HepG2 (cell line): ENCODE data around the gene RTEL1. TPM values are rescaled to one million over a fixed set of nuclear protein-coding genes. Genes with fewer than 3 reads are reported as not detected.

Experiments used
- AKAP8 ChIP-seq: sonication (generic); formaldehyde crosslinking; IDR thresholded peaks from 2 replicates; pipeline ENCODE4 v1.5.1; 2020; ENCODE audit warnings: mild to moderate bottlenecking, missing genetic modification reagents
- CBX2 ChIP-seq, 2 experiments: fragments of 200-600 bp in 1 of 2; sonication (generic); formaldehyde crosslinking in 1 of 2; IDR thresholded peaks; 2 replicates each; pipeline versions ENCODE4 v1.7.0 to v1.8.1; 2018 to 2022; ENCODE audit warnings: low read depth in 2 of 2, low read length in 1 of 2, mild to moderate bottlenecking in 1 of 2, missing genetic modification reagents in 1 of 2
- EZH2 ChIP-seq: conservative IDR thresholded peaks from 2 replicates; pipeline ENCODE4 v1.6.1; 2012; ENCODE audit warnings: mild to moderate bottlenecking, low read depth, low read length, moderate library complexity
- HDAC6 ChIP-seq: fragments of 200-600 bp; sonication (generic); IDR thresholded peaks from 2 replicates; pipeline ENCODE4 v1.7.0; 2017; ENCODE audit warnings: mild to moderate bottlenecking, antibody characterized with exemption, low read length, low read depth
- HINFP ChIP-seq: sonication (generic); formaldehyde crosslinking; IDR thresholded peaks from 2 replicates; pipeline ENCODE4 v1.4.0; 2020; ENCODE audit warnings: low read depth, mild to moderate bottlenecking, missing genetic modification reagents
- KLF16 ChIP-seq, 2 experiments: sonication (generic) in 1 of 2; formaldehyde crosslinking in 1 of 2; IDR thresholded peaks; 2 replicates each; pipeline versions ENCODE4 v1.6.1 to v1.8.0; 2016 to 2023; ENCODE audit warnings: missing genetic modification reagents in 2 of 2, missing compliant biosample characterization in 1 of 2
- MTERF4 ChIP-seq: sonication (generic); formaldehyde crosslinking; IDR thresholded peaks from 2 replicates; pipeline ENCODE4 v1.8.0; 2023; ENCODE audit warnings: mild to moderate bottlenecking, missing genetic modification reagents
- MYNN ChIP-seq: sonication (generic); formaldehyde crosslinking; IDR thresholded peaks from 2 replicates; pipeline ENCODE4 v1.4.0; 2020; ENCODE audit warnings: mild to moderate bottlenecking, low read depth, missing genetic modification reagents
- NAIF1 ChIP-seq: sonication (generic); formaldehyde crosslinking; IDR thresholded peaks from 2 replicates; pipeline ENCODE4 v1.5.0; 2020; ENCODE audit warnings: mild to moderate bottlenecking, missing genetic modification reagents, borderline replicate concordance
- NCOA5 ChIP-seq: sonication (generic); formaldehyde crosslinking; IDR thresholded peaks from 2 replicates; pipeline ENCODE4 v1.4.0; 2020; ENCODE audit warnings: missing genetic modification reagents
- ONECUT2 ChIP-seq: sonication (generic); formaldehyde crosslinking; IDR thresholded peaks from 2 replicates; pipeline ENCODE4 v1.4.0; 2020; ENCODE audit warnings: missing genetic modification reagents
- PATZ1 ChIP-seq: sonication (generic); formaldehyde crosslinking; IDR thresholded peaks from 2 replicates; pipeline ENCODE4 v1.4.0; 2020; ENCODE audit warnings: missing genetic modification reagents
- PITX1 ChIP-seq: sonication (generic); formaldehyde crosslinking; IDR thresholded peaks from 2 replicates; pipeline ENCODE4 v1.5.1; 2020; ENCODE audit warnings: mild to moderate bottlenecking, missing genetic modification reagents
- PLRG1 ChIP-seq: fragments of 450-650 bp; conservative IDR thresholded peaks from 2 replicates; pipeline ENCODE4 v1.6.1; 2016
- PLSCR1 ChIP-seq: sonication (generic); formaldehyde crosslinking; IDR thresholded peaks from 2 replicates; pipeline ENCODE4 v1.5.0; 2020; ENCODE audit warnings: missing genetic modification reagents, mild to moderate bottlenecking, borderline replicate concordance
- RAD51 ChIP-seq: fragments of 450-650 bp; IDR thresholded peaks from 2 replicates; pipeline ENCODE4 v1.6.1; 2016; ENCODE audit warnings: borderline replicate concordance
- SALL2 ChIP-seq: sonication (generic); formaldehyde crosslinking; IDR thresholded peaks from 2 replicates; pipeline ENCODE4 v1.8.1; 2023; ENCODE audit warnings: mild to moderate bottlenecking, missing genetic modification reagents, inconsistent platforms
- SMYD3 ChIP-seq: sonication (generic); formaldehyde crosslinking; IDR thresholded peaks from 2 replicates; pipeline ENCODE4 v1.8.1; 2023; ENCODE audit warnings: mild to moderate bottlenecking, missing genetic modification reagents
- ZBTB14 ChIP-seq: sonication (generic); formaldehyde crosslinking; IDR thresholded peaks from 2 replicates; pipeline ENCODE4 v1.4.0; 2020; ENCODE audit warnings: missing genetic modification reagents
- ZFP36L2 ChIP-seq: sonication (generic); formaldehyde crosslinking; IDR thresholded peaks from 2 replicates; pipeline ENCODE4 v1.4.0; 2020; ENCODE audit warnings: missing genetic modification reagents
- ZNF558 ChIP-seq: sonication (generic); formaldehyde crosslinking; IDR thresholded peaks from 2 replicates; pipeline ENCODE4 v1.9.0; 2022; ENCODE audit warnings: mild to moderate bottlenecking, missing genetic modification reagents, borderline replicate concordance
- ZNF720 ChIP-seq: sonication (generic); formaldehyde crosslinking; IDR thresholded peaks from 2 replicates; pipeline ENCODE4 v1.4.0; 2020; ENCODE audit warnings: missing genetic modification reagents
- ZNF740 ChIP-seq: sonication (generic); formaldehyde crosslinking; IDR thresholded peaks from 2 replicates; pipeline ENCODE4 v1.4.0; 2020; ENCODE audit warnings: missing genetic modification reagents
- polyA plus RNA-seq, 8 experiments: library from polyadenylated mRNA; depleted of rRNA in 3 of 8; stranded (reverse) in 7 of 8; unstranded in 1 of 8; fragments of >200 nt; fragmentation: Illumina TruSeq in 4 of 8; extraction: Trizol in 4 of 8; gene quantifications; 2 replicates each; pipeline versions ENCODE4 v1.2.1 to v1.2.3, GENCODE V29; 2011 to 2016; ENCODE audit warnings: low read depth in 4 of 8, missing spikeins in 1 of 8, mixed read lengths in 1 of 8; ENCODE audit not compliant: insufficient read depth in 1 of 8
- total RNA-seq, 5 experiments: library from RNA; depleted of rRNA; stranded (reverse); fragments of >200 nt; fragmentation: Illumina TruSeq; extraction: Trizol; gene quantifications; 2 replicates each; pipeline ENCODE4 v1.2.3, GENCODE V29; 2016; ENCODE audit warnings: low read depth in 1 of 5

Gene RTEL1
- total and polyA plus RNA-seq, 2 of the 13 experiments (the other 11 are each of a cell fraction or from before 2014, with no cell fraction given), result 21.8 to 36.4 TPM

GRCh38 chr20:63627129-63627750 is 30.9 kb upstream of the RTEL1 start (continued):
- TF ChIP-seq HINFP (CRISPR knock-in tag), result peak; percentile 91
- peak; percentile 84; the same call in 1 of the 2 replicates for TF ChIP-seq ZNF558
- peak; percentile 85; the same call in 1 of the 2 replicates for TF ChIP-seq ZFP36L2
- peak; percentile 79 for TF ChIP-seq PITX1 (CRISPR knock-in tag)
- peak; percentile 96 for TF ChIP-seq AKAP8
- no peak for TF ChIP-seq ZNF720 (CRISPR knock-in tag)
- no peak for TF ChIP-seq RAD51
- peak; percentile 94; the same call in 1 of the 2 replicates for TF ChIP-seq MTERF4 (CRISPR knock-in tag)
- TF ChIP-seq PLSCR1 (CRISPR knock-in tag), result no peak
- TF ChIP-seq CBX2 (IDR thresholded peaks at IDR 0.05; ENCODE audit: low read depth, low read length), result no peak
- no peak; the same call in 1 of the 2 replicates for TF ChIP-seq CBX2 (CRISPR knock-in tag; IDR thresholded peaks at IDR 0.05; ENCODE audit: low read depth)
- TF ChIP-seq HDAC6, result no peak
- TF ChIP-seq PLRG1, result no peak
- TF ChIP-seq ZNF740 (CRISPR knock-in tag), result peak; percentile 75; the same call in 1 of the 2 replicates
- TF ChIP-seq KLF16 (CRISPR knock-in tag; IDR thresholded peaks at IDR 0.05), result peak in 1 of 2 experiments; percentile 94; a peak in 2 of 4 replicates
- TF ChIP-seq NCOA5 (CRISPR knock-in tag), result peak; percentile 48; the same call in 1 of the 2 replicates
- no peak for TF ChIP-seq EZH2
- TF ChIP-seq SMYD3 (CRISPR knock-in tag), result 0 out of 2 replicates have a peak, but pooled peaks have one; percentile 23
- TF ChIP-seq PATZ1 (CRISPR knock-in tag), result peak; percentile 79
- no peak; the same call in 1 of the 2 replicates for TF ChIP-seq ZBTB14
- no peak for TF ChIP-seq NAIF1 (CRISPR knock-in tag)
- TF ChIP-seq ONECUT2, result peak; percentile 10; the same call in 1 of the 2 replicates
- TF ChIP-seq SALL2 (CRISPR knock-in tag), result peak; percentile 97; the same call in 1 of the 2 replicates
- TF ChIP-seq MYNN (CRISPR knock-in tag), result peak; percentile 96
